Astrocyte of the hippocampus (primary cell): ENCODE results near the gene MYO18B.
A peak's percentile ranks its signal among the peaks of the same experiment; 100 is the strongest.

Experiments
- DNase-seq: peaks from one replicate; pipeline ENCODE4 v3.0.0; 2011; ENCODE audit warnings: low read depth, low spot score

MYO18B gene

DNA sequence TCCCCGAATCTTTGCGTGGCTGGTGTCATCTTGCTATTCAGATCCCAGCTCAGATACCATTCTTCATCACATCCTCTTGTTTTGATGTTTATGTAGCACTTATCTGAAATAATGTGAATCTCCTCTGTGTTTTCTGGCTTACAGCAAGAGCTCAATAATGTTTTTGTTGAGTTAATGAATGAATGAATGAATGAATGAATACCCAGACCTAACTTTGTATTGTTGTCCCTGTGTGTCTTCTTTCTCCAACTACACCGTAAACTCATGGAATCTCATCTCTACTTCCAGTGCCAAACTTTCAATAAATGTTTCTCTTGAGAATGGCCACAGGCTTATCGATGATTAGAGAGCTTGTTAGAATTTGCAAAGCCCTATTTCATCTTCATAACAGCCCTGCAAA lies 110.2 kb downstream of the MYO18B start:
- DNase-seq: no peak

DNA sequence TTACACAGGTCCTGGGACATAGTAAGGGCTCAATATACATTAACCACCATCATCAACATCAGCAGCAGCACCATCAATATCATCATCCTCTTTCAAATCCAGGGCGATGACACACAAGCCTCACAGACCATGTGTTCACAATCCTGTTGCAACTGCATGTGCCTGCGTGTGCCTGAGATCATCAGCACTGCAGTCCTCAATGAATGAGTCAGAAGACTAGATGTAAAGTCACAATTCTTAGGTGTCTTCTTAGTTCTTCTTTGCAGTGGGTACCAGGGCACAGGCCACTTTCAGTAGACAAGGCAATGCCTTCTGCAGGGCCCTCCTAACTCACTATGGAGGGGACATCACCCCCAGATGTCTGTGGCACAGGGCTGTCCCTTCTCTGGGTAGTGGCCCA lies 111.1 kb downstream of the MYO18B start:
- no peak for DNase-seq

DNA sequence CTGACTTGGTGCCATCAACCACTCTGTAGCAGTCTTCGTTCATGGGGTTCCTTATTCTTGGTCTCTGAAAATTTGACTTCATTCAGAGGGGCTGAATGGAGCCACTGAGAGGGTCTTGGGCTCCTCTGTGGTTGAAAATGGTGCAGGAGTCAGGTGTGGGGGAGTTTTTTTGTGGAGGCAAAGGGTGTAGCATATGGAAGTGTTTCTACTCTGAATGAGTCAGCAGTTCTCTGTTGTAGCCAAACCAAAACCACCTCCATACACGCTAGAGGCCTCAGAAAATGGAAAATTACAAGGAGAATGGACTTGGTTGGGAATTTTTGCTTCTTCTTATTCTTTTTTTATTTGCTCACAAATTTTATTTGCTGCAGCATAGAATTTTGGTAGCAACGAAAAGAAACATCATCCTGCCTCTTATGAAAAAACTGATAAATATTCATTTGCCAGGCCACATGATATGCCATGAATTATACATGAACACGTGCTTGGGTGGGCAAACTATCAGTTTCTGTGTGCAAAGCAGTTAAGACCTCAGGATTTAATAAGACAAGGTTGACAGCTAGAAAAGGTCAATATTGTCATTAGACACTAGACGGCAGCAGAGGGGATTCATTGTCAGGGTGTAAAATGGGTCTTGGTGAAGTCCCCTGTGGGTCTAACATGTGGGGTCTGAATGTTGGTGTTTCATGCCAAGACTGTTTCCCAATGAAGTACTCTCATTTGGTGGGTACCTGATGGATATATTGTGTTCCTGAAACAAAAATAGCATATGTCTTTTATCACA lies 111.7 kb downstream of the MYO18B start:
- DNase-seq: peak; percentile 3

DNA sequence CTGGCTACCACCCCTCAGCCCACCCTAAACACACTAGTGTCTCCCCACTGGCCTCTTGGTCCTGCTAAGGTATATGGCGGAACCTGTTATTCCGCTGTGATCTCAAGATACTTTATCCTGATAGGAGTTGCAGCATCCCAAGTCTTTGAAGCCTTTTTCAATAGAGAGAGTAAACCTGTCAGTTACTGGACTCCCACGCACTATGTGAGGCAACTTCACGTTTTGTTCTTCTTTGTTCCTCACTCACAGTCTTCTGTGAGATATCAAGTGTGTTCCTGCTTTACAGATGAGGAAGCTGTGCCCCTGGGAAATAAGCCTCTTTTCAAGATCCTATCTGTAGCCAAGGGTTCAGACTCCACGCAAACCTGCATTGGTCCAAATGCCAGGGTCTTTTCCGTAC lies 127.8 kb downstream of the MYO18B start:
- no peak for DNase-seq

DNA sequence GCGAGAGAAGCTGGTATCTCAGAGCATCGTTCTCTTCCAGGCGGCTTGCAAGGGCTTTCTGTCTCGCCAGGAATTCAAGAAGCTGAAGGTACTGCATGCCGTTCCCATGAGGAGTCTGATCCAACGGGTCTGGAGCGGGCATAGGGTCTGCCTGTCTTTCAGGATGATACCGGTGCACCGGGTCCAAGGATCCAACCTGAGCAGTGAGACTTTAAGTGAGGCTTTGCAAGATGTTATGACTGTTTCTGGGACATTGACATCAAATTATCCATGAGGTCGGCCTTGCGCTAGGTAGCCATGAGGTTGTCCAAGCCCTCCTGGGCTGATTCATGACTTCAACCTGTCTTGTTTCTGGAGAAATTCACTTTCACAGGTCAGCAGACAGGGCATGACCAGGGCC lies 132.3 kb downstream of the MYO18B start:
- no peak for DNase-seq

DNA sequence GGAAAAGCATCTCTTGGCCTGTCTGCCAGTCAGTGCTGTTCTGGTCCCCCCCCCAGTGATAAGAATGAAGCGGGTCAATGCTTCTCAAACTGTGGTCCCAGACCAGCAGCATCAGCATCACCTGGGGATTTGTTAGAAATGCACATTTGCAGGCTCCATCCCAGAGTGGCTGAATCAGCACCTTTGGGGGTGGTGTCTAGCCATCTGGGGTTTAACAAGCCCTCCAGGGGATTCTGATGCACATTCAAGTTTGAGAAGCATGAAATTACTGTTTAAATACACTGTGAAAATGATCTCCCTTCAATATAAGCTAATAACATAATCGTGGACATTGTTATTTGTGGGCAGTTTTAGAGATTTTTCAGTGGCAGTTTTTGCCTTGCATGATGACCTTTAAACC lies 133.5 kb downstream of the MYO18B start:
- no peak for DNase-seq

DNA sequence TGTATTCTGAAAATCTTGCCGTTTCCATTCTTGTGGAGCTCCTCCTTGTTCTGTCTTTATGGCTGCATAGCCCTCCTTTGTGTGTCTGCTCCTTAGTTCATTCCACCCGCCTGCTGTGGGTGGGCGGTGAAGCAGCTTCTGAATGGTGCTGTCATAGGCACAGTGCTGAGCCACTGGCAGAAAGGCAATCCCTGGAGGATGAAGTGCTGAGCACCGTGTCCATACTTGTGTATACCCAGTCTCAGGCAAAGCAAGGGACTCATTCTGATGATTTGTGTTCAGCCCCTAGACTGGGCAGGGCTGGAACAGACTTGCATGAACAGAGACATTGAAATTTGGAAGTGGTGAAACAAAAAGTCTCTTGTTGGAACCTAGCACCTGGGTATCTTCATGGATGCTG lies 134.9 kb downstream of the MYO18B start:
- DNase-seq: no peak

DNA sequence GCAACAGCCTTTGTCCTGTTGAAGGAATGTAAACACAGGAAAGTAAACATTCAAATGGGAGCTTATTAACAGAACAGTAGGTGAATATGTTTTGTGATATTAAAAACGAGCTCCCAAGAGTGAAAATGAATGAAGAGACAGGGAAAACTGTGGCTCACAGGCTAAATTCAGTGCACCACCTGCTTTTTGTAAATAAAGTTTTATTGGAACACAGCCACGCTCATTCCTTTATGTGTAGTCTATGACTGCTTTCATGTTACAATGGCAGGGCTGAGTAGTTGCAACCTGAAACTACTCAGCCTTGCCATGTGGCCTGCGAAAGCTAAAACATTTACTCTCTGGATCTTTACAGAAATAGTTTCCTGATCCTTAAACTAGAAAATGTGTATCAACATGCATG lies 136.9 kb downstream of the MYO18B start:
- no peak for DNase-seq

DNA sequence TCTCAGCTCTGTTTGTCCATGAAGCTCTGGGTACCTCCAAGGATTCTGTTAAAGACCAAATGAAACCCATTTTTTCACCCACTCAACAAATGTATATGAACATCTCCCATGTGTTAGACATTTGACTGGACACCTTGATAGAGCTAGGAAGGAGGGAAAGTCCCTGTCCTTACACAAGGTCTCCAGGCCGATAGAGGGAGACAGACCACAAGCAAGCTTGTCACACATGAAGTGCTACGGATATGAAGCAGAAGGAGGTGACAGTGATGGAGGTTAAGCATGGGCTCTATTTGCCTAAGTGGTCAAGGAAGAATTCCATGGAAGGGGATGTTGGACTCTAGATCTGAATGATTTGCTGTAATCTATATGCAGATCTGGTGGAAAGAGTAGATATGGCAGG lies 138.5 kb downstream of the MYO18B start:
- DNase-seq: no peak

DNA sequence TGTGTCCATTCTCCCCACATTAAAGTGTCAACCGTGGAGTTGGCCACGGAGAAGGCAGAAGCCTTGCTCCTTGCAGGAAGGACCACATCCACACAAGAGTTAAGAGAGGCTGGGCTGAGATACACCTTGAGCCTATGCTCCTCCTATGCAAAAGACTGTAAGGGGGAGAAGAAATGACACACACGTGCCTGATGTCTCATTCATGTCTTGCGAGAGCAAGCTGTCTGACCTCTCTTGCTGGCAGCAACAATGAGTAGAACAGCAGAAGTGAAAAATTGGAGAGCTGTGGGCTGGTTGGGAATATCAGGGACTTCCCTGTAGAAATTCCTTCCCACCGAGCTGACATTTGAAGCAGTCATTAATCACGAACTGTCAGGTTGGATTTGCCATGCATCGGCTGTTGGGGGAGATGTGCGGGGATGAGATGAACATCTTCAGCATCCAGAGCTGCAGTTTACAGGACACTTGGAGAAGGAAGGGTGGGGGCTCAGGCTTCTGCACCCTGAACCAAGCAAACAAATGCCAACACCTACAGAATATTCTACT lies 139.3 kb downstream of the MYO18B start:
- no peak for DNase-seq

DNA sequence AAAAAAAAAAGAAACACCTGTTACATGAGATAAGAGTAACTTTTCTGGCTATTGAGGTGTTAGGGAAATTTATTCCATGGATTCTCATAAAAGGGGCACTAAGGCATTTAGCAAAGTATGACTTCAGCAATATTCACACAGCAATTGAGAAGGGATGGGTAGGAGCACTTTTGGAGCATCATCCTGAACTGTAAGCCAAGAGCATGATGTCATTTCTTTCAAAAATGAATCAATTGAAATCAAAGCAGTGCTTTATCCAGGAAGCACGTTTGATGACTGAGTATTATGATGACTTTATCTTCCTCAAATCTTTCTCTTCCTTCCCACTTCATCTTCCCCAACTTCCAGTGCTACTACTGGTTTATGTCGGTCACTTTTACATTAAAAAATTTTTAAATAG lies 140.4 kb downstream of the MYO18B start:
- no peak for DNase-seq

DNA sequence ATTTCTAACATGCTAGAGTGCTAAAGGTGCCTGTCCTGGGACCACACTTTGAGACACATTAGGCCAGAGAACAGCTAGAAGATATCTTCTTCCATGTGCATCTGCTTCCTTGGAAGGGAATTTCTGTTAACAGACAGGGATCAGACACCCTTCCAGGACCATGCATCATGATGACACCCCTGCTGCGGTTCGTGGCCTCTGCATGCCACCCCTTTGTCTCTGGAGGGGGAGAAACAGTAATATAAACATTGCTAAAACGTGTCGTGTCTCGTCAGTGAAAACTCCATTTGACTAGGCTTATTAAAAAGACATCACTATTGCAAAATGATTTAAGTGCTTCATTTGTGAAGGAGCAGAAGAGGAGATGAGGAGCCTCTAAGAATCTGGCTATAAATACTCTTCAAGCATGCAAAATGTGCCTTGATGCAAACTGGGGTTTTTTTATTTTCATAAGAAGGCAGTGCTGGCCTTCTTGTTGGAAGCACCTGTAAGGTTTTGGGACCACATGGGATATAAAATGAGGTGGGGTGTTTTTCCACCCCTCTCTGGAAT lies 141.6 kb downstream of the MYO18B start:
- no peak for DNase-seq

DNA sequence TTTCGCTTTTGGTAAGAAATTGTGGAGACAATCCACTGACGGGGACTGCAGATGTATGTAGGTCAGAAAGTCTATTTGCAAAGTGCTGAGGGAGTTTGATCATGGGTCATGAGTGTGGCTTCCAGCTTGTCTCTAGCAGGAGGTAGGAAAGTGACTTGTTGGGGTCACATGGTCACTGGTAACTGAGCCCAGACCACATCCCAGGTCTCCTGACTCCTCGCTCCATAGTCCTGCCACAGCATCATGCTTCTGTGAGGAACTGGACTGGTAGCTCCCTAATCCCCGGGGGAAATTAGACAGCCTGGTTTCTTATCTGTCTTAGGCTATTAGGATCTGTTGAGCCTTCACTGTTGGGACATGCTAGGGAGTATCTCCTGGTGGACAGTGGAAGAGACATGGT lies 142.1 kb downstream of the MYO18B start:
- DNase-seq: no peak

DNA sequence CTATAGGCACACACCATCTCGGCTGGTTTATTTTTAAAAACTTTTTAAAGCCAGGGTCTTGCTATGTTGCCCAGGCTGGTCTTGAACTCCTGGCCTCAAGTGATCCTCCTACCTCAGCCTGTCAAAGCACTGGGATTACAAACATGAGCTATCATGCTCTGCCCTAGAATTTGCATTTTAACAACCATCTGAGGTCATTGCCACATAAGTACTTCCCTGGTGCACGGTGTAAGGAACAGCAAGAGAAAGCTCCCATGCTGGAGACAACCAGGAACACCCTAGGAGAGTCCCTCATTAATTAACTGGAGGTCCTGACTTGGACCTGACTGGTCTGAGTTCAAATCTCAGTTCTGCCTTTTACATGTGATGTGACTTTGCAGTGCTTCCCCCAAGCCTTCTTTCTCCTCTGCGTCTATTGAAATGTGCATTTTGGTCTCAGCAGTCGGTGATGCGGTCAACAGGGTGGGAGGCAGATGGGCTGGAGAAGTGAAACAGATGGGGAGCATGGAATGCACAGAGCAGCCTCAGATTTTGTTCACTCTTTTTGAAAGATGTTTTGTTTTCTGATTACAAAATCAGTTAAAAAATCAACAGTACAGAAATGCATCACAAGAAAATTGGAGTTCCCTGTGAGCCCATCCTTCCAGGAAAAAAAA lies 146.5 kb downstream of the MYO18B start:
- no peak for DNase-seq

DNA sequence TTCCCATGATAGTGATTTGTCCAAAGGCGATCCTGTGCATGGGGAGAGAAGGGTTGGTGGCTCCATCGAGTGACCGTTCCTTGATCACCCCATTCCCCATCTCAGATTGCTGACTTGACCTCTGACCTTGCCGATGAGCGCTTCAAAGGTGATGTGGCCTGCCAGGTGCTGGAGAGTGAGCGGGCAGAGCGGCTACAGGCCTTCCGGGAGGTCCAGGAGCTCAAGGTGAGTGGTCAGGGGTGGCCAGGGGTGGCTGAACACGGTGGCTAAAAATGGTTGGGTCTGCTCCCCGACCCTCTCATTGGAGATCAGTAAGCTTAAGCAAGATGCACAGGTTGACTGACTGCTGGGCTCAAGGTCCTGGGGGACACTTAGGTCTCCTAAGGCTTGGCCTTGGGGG lies 148.7 kb downstream of the MYO18B start:
- DNase-seq: no peak

DNA sequence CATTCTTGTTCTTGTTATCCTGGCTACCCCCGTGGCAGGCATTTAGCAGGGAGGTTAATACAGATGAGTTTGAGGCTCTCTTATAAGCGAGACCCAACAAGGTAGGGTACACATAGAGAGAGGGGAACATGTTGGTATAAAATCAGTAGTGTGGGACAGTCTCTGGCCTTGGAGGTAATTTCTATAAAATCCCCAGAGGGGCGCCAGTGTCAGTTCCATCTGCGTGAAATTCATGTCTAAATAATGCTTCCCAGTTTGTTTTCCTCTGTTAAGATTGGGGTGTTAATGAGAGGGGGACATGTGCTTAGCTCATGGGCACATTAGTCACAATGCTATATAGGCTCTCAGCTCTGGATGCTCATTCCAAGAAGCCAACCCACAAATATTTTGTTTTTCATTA lies 150.7 kb downstream of the MYO18B start:
- no peak for DNase-seq

DNA sequence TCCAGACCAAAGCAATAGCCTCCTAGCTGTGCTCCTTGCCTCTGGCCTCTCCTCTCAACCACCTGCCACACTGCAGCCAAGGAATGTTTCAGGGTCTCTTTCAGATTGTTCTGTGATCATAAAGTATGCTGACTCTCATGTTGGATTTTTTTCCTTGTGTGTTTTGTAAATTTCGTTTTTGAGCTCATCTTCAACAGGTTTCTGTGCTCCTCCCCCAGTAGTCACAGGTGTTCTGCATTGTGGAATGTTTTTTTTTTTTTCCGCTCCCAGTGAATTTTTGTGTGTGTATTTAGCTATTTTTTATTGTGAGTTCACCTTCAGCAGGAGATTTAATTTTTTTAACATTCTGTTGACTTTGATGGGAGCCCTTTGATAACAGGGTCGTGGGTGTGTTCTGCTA lies 153.7 kb downstream of the MYO18B start:
- DNase-seq: no peak

DNA sequence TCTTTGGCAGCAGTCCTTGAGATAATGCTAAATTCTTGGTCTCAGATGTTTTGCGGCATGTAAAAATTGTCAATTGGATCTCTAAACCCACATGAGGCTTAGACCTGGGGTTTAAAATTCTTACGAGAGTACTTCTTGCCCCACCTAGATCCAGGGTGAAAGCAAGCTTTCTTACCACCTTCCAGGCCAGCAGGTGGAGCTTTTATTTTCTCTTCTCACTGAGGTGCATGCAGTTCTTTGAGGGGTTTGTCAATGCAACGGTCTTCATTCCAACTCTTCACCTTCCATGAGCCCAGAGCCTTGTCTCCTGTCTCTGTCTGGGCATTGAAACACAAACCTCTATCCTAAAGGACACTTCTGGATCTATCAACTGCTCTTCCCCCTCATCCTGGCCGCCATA lies 154.1 kb downstream of the MYO18B start:
- DNase-seq: no peak

DNA sequence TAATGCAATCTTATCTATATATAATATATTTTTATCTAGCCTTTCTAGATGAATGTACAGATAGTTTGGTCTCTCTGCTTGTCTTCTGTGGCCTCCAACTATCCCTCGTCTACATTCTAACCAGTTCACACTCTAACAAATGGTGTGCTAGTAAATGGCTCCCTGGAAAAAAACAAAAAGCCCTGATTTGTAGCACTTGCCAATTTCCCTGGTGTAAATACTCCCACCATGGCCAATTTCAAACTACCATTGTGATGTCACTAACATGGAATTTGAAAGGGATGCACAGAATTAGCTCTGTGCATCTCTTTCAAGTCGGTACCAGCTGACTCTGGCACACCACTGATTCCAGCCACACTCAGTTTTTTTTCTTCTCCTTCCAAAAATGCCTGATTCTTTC lies 154.6 kb downstream of the MYO18B start:
- no peak for DNase-seq

DNA sequence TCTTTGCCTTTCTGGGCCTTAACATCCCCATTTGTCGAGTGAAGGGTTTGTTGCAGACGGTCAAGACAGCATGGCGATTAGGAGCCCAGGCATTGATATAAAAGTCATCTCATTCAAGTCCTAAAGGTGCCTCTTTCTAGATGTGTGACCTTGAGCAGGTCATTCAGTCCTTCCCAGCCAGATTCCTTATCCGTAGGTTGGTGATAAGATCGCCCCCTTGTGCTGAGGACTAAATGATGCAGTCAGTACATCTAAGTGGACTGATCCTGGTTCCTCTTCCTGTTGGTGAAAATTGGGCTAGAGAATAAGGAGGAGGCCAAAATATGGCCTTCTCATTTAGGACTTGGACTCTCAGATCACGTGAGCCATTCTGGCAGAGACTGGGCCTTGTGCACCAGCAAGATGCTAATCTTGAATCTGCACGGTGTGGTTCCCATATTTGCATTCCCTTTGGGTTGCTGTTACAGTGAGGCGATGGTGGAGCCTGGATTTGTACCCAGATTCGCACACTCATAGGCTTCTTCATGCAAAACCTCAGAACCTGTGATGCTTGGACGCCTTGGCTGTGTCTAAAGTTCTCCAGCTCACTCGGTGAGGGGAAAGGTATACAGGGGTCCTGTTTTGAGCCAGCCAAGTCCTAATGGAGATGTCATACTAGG lies 156.8 kb downstream of the MYO18B start:
- no peak for DNase-seq

DNA sequence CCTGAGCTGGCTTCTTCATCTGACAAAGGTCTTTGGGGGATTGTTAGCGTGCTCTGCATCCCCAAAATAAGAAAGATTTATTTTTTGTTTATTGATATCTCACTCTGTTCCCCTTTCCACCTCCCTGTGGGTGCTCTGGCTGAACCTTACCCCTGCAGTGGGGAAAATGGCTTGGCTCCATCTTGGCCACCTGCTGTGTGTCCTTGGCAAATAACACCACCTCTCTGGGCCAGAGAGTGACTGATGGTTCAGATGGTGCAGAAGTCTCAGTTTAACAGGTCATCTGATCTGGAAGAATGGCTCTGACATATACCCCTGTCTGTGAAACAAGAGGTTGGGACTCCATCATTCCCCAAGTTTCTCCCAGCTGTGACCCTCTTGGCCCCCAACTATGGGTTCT lies 157.6 kb downstream of the MYO18B start:
- DNase-seq: no peak

DNA sequence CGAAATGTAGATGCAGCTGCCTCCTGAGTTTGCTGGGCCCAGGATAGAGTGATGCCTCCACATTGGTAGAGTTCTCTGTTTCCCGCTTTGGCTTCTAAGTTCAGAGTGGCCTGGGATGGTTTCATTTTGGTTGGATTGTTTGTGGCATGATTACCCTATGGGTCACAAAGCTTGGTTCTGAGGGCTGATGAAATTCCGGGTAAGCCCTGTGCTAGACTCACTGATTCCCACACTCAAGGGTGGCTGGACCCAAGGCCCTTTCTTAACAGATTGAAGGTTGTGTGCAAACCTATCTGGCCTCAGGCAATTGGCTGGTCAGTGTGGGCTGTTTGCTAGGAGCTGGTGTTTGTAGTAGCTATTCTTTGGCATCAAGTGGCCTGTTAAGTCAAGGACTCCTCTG lies 158.4 kb downstream of the MYO18B start:
- no peak for DNase-seq
